KOPT-K1 (cell line): ENCODE results near the gene CCDC57.
A peak's percentile ranks its signal among the peaks of the same experiment; 100 is the strongest.

ENCODE experiments used
- H3K27ac ChIP-seq: fragments of 200-600 bp; sonication (generic); 2 replicates; pipeline ENCODE4 v1.5.1; 2016; ENCODE audit warnings: antibody characterized with exemption, mild to moderate bottlenecking, low read depth, low read length; ENCODE audit not compliant: poor library complexity, severe bottlenecking
- H3K36me3 ChIP-seq: fragments of 200-600 bp; sonication (generic); 2 replicates; pipeline ENCODE4 v1.5.1; 2017; ENCODE audit warnings: antibody characterized with exemption, mild to moderate bottlenecking, low read length, moderate library complexity; ENCODE audit not compliant: insufficient read depth
- H3K9me3 ChIP-seq: fragments of 200-600 bp; sonication (generic); 2 replicates; pipeline ENCODE4 v1.5.1; 2017; ENCODE audit warnings: antibody characterized with exemption, low read length, mild to moderate bottlenecking; ENCODE audit not compliant: insufficient read depth, poor library complexity, severe bottlenecking

The CCDC57 gene

DNA sequence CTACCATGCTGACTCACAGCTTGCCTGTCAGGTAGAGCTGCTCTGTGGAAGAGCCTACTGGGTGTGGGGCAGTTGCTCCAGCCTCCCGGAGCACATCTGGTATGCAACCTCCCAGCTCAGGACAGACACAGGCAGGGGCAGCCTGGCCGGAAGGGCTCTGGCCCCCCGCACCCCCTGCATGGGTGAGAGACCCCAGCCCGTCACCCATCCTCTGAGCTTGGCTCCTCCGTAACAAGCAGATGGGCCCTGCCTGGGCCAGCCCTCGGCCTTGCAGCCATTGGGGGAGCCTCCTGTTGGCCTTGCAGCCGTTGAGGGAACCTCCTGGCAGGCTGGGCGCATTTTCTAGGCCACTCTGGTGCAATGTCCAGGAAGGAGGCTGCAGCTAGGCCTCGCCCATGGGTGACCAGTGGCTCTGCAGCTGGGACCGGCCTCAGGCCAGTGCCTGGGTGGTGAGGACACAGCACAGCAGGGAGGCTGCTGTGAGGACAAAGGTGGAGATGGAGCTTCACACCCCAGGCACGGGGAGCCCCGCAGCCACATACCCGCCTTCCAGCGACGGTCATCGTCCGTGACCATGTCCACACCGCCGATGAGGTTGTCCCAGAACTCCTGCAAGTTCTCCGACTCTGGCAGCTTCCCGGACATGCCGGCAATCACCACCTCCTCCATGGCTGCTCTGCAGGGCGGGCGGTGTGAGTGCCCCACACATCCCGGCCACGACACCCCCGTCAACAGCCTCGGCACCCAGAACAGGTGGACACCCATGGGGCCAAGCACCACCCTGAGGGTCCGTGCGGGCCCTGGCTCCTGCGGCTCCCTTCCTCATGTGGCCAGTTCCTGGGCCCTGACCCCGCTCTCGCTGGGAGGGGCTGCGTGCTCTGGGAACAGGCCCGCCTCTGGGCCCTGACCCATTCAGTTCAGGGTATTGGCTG is 116.6 kb downstream of the CCDC57 start:
- no peaks in the 10 kb centered on the region for H3K9me3 ChIP-seq
- peak overlapping the region; percentile 95 for H3K27ac ChIP-seq
- H3K36me3 ChIP-seq: peaks cover 60% of the 10 kb centered on the region

- H3K36me3 ChIP-seq: peaks cover 69% of the 10 kb centered on the region
- H3K27ac ChIP-seq: no peak overlapping the region
- H3K9me3 ChIP-seq: no peaks in the 10 kb centered on the region
Measured at GRCh38 chr17:82094931-82095776, 117.5 kb downstream of the CCDC57 start.

GRCh38 chr17:82092995-82093751 is 119.5 kb downstream of the CCDC57 start:
- no peaks in the 10 kb centered on the region for H3K9me3 ChIP-seq
- no peak overlapping the region for H3K27ac ChIP-seq
- H3K36me3 ChIP-seq: peaks cover 89% of the 10 kb centered on the region

- Histone ChIP-seq H3K27ac (no peak overlapping the region), H3K36me3 (peaks cover 94% of the 10 kb centered on the region), H3K9me3 (no peaks in the 10 kb centered on the region)
Measured at GRCh38 chr17:82092628-82092994, 120.0 kb downstream of the CCDC57 start.

GRCh38 chr17:82092094-82092586 is 120.5 kb downstream of the CCDC57 start:
- Histone ChIP-seq H3K36me3 (peaks cover 98% of the 10 kb centered on the region), H3K9me3 (no peaks in the 10 kb centered on the region), H3K27ac (no peak overlapping the region)

GRCh38 chr17:82091264-82092066 is 121.2 kb downstream of the CCDC57 start:
- Histone ChIP-seq H3K36me3 (peaks cover 98% of the 10 kb centered on the region), H3K9me3 (no peaks in the 10 kb centered on the region), H3K27ac (no peak overlapping the region)

- H3K27ac ChIP-seq: no peak overlapping the region
- H3K36me3 ChIP-seq: peaks cover 98% of the 10 kb centered on the region
- H3K9me3 ChIP-seq: no peaks in the 10 kb centered on the region
Measured at GRCh38 chr17:82090549-82091263, 121.9 kb downstream of the CCDC57 start.

DNA sequence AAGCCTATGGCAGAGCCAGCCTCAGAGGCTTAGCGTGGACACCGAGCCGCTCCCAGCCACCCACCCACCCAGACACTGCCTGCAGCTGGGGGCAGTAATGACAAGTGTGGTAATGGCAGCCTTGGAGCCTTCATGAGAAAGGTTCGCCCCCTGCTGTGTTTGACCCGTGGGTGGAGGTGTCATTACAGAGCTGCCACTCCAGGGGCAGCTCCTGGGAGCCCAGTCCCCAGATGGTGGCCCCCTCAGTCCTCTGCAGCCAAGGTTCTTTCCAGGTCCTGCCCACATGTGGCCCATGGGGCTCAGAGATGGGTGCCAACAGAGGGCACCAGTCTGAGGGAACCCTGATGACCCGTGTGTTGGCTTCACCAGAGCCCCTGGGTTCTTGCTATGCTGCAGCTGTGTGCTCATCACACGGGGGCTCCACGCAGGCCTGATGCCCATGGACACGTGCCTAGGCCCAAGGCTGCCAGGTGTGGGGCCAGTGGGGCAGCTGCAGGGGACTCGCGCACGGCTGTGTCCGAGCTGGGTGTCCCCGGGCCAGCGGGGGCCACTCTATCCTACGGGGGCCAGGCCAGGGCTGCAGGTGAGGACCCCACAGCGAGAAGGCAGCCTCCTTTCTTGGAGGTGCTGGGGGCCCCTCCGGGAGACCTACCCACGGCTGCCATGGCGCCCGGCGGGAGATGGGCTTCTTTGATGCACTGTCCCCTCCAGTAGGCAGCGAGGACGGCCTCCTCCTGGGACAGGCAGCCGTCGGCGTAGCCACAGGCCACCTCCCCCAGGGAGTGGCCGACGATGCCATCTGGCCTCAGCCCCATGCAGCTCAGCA is 122.7 kb downstream of the CCDC57 start:
- no peaks in the 10 kb centered on the region for H3K9me3 ChIP-seq
- H3K27ac ChIP-seq: no peak overlapping the region
- H3K36me3 ChIP-seq: peaks cover 98% of the 10 kb centered on the region

DNA sequence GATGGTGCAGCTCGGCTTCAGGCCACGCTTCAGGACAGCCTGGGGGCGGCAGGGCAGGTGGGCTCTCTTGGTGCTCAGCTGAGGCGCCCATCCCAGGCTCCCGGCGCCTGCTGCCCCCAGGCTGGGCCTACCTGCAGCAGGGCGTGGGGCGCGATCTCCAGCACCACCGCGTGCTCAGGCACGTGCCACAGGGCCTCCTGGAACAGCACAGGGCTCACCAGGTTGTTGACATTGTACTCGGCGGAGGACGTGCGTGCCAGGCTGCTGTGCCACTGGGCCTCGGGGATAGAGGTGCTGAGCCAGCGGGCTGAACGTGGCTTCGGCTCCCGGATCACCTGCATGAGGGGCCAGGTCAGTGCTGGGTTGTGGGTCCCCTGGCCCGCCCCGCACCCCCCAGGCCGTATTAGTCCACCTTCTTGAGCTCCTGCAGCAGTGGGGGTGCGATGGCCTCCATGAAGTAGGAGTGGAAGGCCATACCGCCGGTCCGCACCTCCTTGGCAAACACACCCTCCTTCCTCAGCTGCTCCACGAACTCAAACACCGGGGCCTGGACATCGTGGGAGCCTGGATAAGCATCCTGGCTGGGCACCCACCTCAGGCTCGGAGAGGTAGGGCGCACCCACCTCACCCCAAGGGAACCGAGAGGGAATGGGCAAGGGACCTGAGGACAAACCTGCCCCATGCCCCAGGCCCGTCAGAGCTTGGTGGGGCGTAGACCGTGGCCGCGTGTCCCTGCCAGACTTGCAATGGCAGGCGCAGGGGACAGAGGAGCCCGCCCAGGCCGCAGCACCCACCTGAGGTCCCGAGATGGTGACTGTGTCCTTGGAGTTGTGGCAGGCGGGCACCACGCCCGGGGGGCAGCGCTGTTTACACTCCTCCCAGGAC is 123.6 kb downstream of the CCDC57 start:
- H3K27ac ChIP-seq: no peak overlapping the region
- H3K36me3 ChIP-seq: peaks cover 100% of the 10 kb centered on the region
- no peaks in the 10 kb centered on the region for H3K9me3 ChIP-seq

GRCh38 chr17:82087961-82088837 is 124.4 kb downstream of the CCDC57 start:
- Histone ChIP-seq H3K36me3 (peaks cover 100% of the 10 kb centered on the region), H3K9me3 (no peaks in the 10 kb centered on the region), H3K27ac (no peak overlapping the region)

DNA sequence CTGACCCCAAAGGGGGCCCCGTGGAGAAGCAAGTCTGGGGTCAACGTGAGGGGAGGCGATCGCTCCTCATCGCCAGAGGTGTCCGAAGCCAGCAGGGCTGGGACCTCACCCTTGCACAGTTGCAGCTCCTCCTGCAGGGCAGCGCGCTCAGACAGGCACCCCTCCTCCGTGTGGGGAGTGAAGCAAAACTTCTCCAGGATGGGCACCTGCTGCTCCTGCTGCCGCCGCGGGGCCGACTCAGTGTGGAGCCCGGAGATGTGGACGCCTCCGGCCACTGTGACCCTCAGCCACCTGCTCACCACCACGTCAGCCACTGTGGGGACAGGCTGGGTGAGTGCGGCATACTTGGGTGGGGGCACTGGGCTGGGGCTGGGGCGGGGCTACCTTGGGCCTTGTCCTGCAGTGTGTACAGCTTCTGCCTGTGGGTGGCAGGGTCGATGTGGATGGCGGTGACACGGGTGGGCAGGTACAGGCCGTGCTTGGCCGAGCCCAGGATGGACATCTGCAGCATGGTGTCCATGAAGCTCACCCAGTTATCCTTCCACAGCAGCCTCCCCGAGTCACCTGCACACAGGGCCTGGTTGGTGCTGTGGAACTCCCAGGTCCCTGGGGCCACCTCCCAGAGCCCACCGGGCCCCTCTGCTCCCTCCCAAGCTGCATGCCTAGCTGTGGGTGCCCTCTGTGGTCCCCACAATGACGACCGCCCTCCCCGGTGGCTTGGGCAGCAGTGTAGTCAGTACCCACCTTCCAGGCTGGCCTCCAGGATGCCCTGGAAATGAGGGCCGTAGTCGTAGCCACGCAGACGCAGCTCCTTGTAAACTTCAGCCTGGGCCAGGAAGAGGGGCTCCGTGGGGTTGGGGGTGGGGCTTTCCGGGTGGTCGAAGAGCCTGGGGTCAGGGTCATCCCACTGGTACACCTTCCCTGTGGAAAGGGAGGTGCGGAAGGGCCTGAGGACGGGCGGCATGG is 125.4 kb downstream of the CCDC57 start:
- Histone ChIP-seq H3K36me3 (peaks cover 100% of the 10 kb centered on the region), H3K9me3 (no peaks in the 10 kb centered on the region)

More for the DNA sequence above, 125.4 kb downstream of the CCDC57 start:
- no peak overlapping the region for H3K27ac ChIP-seq
